H9 (cell line): Measurements from ENCODE around the gene SLC13A4. TPM values are rescaled to one million over a fixed set of nuclear protein-coding genes. Genes with fewer than 3 reads are reported as not detected.
A peak's percentile ranks its signal among the peaks of the same experiment; 100 is the strongest.

Source experiments
- DNase-seq: peaks from one replicate; pipeline ENCODE4 v3.0.0-alpha.2; 2017
- H2AFZ ChIP-seq: one replicate; pipeline ENCODE4 v1.6.1; 2013; ENCODE audit warnings: mild to moderate bottlenecking, low read length, control low read depth, moderate library complexity
- H2AK5ac ChIP-seq: 2 replicates; pipeline ENCODE4 v1.6.1; 2013; ENCODE audit warnings: low read length, control low read depth, mixed read lengths; ENCODE audit not compliant: insufficient read length
- H2BK120ac ChIP-seq: one replicate; pipeline ENCODE4 v1.6.1; 2013; ENCODE audit warnings: low read depth, mild to moderate bottlenecking, low read length, control low read depth, inconsistent platforms; ENCODE audit not compliant: poor library complexity, severe bottlenecking
- H2BK12ac ChIP-seq: 2 replicates; pipeline ENCODE4 v1.6.1; 2013; ENCODE audit warnings: low read length, control low read depth, mixed read lengths, low read depth; ENCODE audit not compliant: insufficient read length
- H2BK15ac ChIP-seq: 2 replicates; pipeline ENCODE4 v1.6.1; 2013; ENCODE audit warnings: low read depth, low read length, control low read depth
- H2BK20ac ChIP-seq: one replicate; pipeline ENCODE4 v1.6.1; 2013; ENCODE audit warnings: low read depth, mild to moderate bottlenecking, low read length, control low read depth, inconsistent platforms; ENCODE audit not compliant: poor library complexity, severe bottlenecking
- H2BK5ac ChIP-seq: 2 replicates; pipeline ENCODE4 v1.6.1; 2013; ENCODE audit warnings: low read length, control low read depth, mixed read lengths; ENCODE audit not compliant: insufficient read length
- H3K14ac ChIP-seq: 2 replicates; pipeline ENCODE4 v1.6.1; 2013; ENCODE audit warnings: low read length, control low read depth; ENCODE audit not compliant: insufficient read depth
- H3K18ac ChIP-seq: 2 replicates; pipeline ENCODE4 v1.6.1; 2013; ENCODE audit warnings: low read depth, mild to moderate bottlenecking, mixed read lengths, low read length, control low read depth; ENCODE audit not compliant: insufficient read length
- H3K23ac ChIP-seq: 2 replicates; pipeline ENCODE4 v1.6.1; 2013; ENCODE audit warnings: low read length, control low read depth, mixed read lengths, low read depth; ENCODE audit not compliant: insufficient read length
- H3K23me2 ChIP-seq: 2 replicates; pipeline ENCODE4 v1.6.1; 2013; ENCODE audit warnings: low read depth, mild to moderate bottlenecking, mixed read lengths, low read length, control low read depth; ENCODE audit not compliant: insufficient read length, poor library complexity, severe bottlenecking
- H3K27ac ChIP-seq: 2 replicates; pipeline ENCODE4 v1.5.1; 2013; ENCODE audit warnings: low read length, control low read depth, mixed read lengths, low read depth; ENCODE audit not compliant: insufficient read length
- H3K27me3 ChIP-seq: 2 replicates; pipeline ENCODE4 v1.6.1; 2013; ENCODE audit warnings: low read length, control low read depth, inconsistent platforms; ENCODE audit not compliant: insufficient read depth
- H3K4ac ChIP-seq: 2 replicates; pipeline ENCODE4 v1.6.1; 2013; ENCODE audit warnings: low read depth, mild to moderate bottlenecking, control low read depth, inconsistent platforms, low read length, moderate library complexity
- H3K4me1 ChIP-seq: 2 replicates; pipeline ENCODE4 v1.6.1; 2013; ENCODE audit warnings: low read length, control low read depth, inconsistent platforms; ENCODE audit not compliant: insufficient read depth
- H3K4me2 ChIP-seq: 2 replicates; pipeline ENCODE4 v1.6.1; 2013; ENCODE audit warnings: low read length, control low read depth, mixed read lengths; ENCODE audit not compliant: insufficient read length, insufficient read depth
- H3K56ac ChIP-seq: 2 replicates; pipeline ENCODE4 v1.6.1; 2013; ENCODE audit warnings: low read depth, mild to moderate bottlenecking, mixed read lengths, low read length, control low read depth; ENCODE audit not compliant: insufficient read length
- H3K79me1 ChIP-seq: 2 replicates; pipeline ENCODE4 v1.6.1; 2013; ENCODE audit warnings: low read depth, mild to moderate bottlenecking, moderate library complexity, low read length, control low read depth, inconsistent platforms; ENCODE audit not compliant: insufficient read depth, poor library complexity, severe bottlenecking
- H3K79me2 ChIP-seq: 2 replicates; pipeline ENCODE4 v1.6.1; 2013; ENCODE audit warnings: low read length, control low read depth, inconsistent platforms; ENCODE audit not compliant: insufficient read depth
- H3K9ac ChIP-seq: 2 replicates; pipeline ENCODE4 v1.6.1; 2013; ENCODE audit warnings: low read length, control low read depth, mixed read lengths; ENCODE audit not compliant: insufficient read length; ENCODE audit errors: extremely low read depth
- H3K9me3 ChIP-seq: one replicate; pipeline ENCODE4 v1.6.1; 2013; ENCODE audit warnings: low read depth, low read length, inconsistent platforms; ENCODE audit not compliant: control insufficient read depth
- H3T11ph ChIP-seq: one replicate; pipeline ENCODE4 v1.6.1; 2013; ENCODE audit warnings: mild to moderate bottlenecking, low read length, control low read depth, inconsistent platforms
- H4K20me1 ChIP-seq: one replicate; pipeline ENCODE4 v1.6.1; 2013; ENCODE audit not compliant: control insufficient read depth, insufficient read length, insufficient read depth
- H4K5ac ChIP-seq: 2 replicates; pipeline ENCODE4 v1.6.1; 2013; ENCODE audit warnings: low read depth, mild to moderate bottlenecking, mixed read lengths, low read length, control low read depth; ENCODE audit not compliant: insufficient read length
- H4K8ac ChIP-seq: replicated peaks from 2 replicates; pipeline ENCODE4 v1.6.1; 2013; ENCODE audit warnings: low read length, control low read depth, mixed read lengths, low read depth; ENCODE audit not compliant: insufficient read length
- H4K91ac ChIP-seq: 2 replicates; pipeline ENCODE4 v1.6.1; 2013; ENCODE audit warnings: low read depth, mild to moderate bottlenecking, moderate library complexity, mixed read lengths, low read length, control low read depth; ENCODE audit not compliant: insufficient read length
- H3K27ac Mint-ChIP-seq, 3 experiments: 2 replicates in 2 of 3; 3 replicates in 1 of 3; pipeline ENCODE4 v1.8.0; 2020 to 2021; ENCODE audit warnings: mixed read lengths in 3 of 3, mild to moderate bottlenecking in 1 of 3, moderate library complexity in 1 of 3
- H3K27me3 Mint-ChIP-seq: 2 replicates; pipeline ENCODE4 v1.8.0; 2021; ENCODE audit warnings: low read depth, mild to moderate bottlenecking, moderate library complexity, mixed read lengths
- H3K36me3 Mint-ChIP-seq, 3 experiments: 2 replicates in 2 of 3; 3 replicates in 1 of 3; pipeline ENCODE4 v1.8.0; 2020 to 2021; ENCODE audit warnings: low read depth in 3 of 3, mixed read lengths in 3 of 3; ENCODE audit not compliant: insufficient read depth in 1 of 3
- H3K4me1 Mint-ChIP-seq, 2 experiments: 2 replicates each; pipeline ENCODE4 v1.8.0; 2020; ENCODE audit warnings: mixed read lengths in 2 of 2
- H3K4me3 Mint-ChIP-seq, 2 experiments: 2 replicates in 1 of 2; 3 replicates in 1 of 2; pipeline ENCODE4 v1.8.0; 2020 to 2021; ENCODE audit warnings: mild to moderate bottlenecking in 2 of 2, mixed read lengths in 2 of 2, moderate library complexity in 1 of 2
- H3K9me3 Mint-ChIP-seq, 2 experiments: 2 replicates in 1 of 2; 3 replicates in 1 of 2; pipeline ENCODE4 v1.8.0; 2020; ENCODE audit warnings: mild to moderate bottlenecking in 2 of 2, mixed read lengths in 2 of 2, moderate library complexity in 1 of 2
- WGBS: extraction: QIAGEN DNeasy Blood & Tissue Kit; methylation state at CpG from one replicate; pipeline ENCODE4 v1.1.7; 2013; ENCODE audit warnings: missing lambda C conversion rate, low lambda C conversion rate, mixed read lengths; ENCODE audit not compliant: insufficient read length; ENCODE audit errors: extremely low coverage; 5-methylcytosine and 5-hydroxymethylcytosine counted together
- total RNA-seq: library from RNA; stranded (reverse); gene quantifications from 2 replicates; pipeline ENCODE4 v1.2.1, GENCODE V29; 2021
- TF ChIP-seq, protein P1 (sequence below): fragments of 200-600 bp; sonication (generic); conservative IDR thresholded peaks from 3 replicates; pipeline ENCODE4 v1.8.0; 2021; ENCODE audit warnings: antibody characterized with exemption, mild to moderate bottlenecking

SLC13A4 gene
- total RNA-seq, 1 experiment from 2014 or later = 3.5 TPM

- Mint-ChIP-seq H3K36me3 (no peaks in the 10 kb centered on the region), H3K9me3 (no peaks in the 10 kb centered on the region), H3K4me3 (no peak overlapping the region), H3K27me3 (peaks cover 6% of the 10 kb centered on the region; the same call in 1 of the 2 replicates), H3K27ac (no peak overlapping the region), H3K4me1 (peaks cover 17 to 27% of the 10 kb centered on the region in 2 experiments)
- H2AFZ ChIP-seq = no peak overlapping the region
- no peak overlapping the region for H3K4ac ChIP-seq
- no peak overlapping the region for H3K27ac ChIP-seq
- DNase-seq = no peak
- H2BK12ac ChIP-seq = no peak overlapping the region
- TF ChIP-seq, protein P1, sequence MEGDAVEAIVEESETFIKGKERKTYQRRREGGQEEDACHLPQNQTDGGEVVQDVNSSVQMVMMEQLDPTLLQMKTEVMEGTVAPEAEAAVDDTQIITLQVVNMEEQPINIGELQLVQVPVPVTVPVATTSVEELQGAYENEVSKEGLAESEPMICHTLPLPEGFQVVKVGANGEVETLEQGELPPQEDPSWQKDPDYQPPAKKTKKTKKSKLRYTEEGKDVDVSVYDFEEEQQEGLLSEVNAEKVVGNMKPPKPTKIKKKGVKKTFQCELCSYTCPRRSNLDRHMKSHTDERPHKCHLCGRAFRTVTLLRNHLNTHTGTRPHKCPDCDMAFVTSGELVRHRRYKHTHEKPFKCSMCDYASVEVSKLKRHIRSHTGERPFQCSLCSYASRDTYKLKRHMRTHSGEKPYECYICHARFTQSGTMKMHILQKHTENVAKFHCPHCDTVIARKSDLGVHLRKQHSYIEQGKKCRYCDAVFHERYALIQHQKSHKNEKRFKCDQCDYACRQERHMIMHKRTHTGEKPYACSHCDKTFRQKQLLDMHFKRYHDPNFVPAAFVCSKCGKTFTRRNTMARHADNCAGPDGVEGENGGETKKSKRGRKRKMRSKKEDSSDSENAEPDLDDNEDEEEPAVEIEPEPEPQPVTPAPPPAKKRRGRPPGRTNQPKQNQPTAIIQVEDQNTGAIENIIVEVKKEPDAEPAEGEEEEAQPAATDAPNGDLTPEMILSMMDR = no peak
- H2AK5ac ChIP-seq = no peak overlapping the region
- peaks cover 5% of the 10 kb centered on the region; the same call in 1 of the 2 replicates for H3K4me1 ChIP-seq
- no peak overlapping the region for H4K91ac ChIP-seq
- no peak overlapping the region for H2BK5ac ChIP-seq
- no peaks in the 10 kb centered on the region for H3K79me2 ChIP-seq
- no CpG with 5 or more reads among the region's 30 CpGs for WGBS
- H4K20me1 ChIP-seq = no peaks in the 10 kb centered on the region
- no peaks in the 10 kb centered on the region for H3K27me3 ChIP-seq
- no peak overlapping the region for H3K23ac ChIP-seq
- no peak overlapping the region; the same call in 1 of the 2 replicates for H3K14ac ChIP-seq
- no peaks in the 10 kb centered on the region for H3K23me2 ChIP-seq
- no peak overlapping the region for H4K5ac ChIP-seq
- no peak overlapping the region for H3T11ph ChIP-seq
- H3K9ac ChIP-seq = no peak overlapping the region
- H3K79me1 ChIP-seq = no peaks in the 10 kb centered on the region
- no peak overlapping the region for H2BK20ac ChIP-seq
- peak overlapping the region; percentile 54 for H3K18ac ChIP-seq
- no peak overlapping the region for H2BK120ac ChIP-seq
- no peak overlapping the region for H2BK15ac ChIP-seq
- no peak overlapping the region for H3K4me2 ChIP-seq
- no peak overlapping the region for H3K56ac ChIP-seq
- H3K9me3 ChIP-seq = no peaks in the 10 kb centered on the region
- H4K8ac ChIP-seq = no peak overlapping the region
Measured at GRCh38 chr7:135726911-135727673, 894 bp downstream of the SLC13A4 start.
